ENCODE results near the gene CLIC6. TPM values are rescaled to one million over a fixed set of nuclear protein-coding genes. Genes with fewer than 3 reads are reported as not detected.

CLIC6 gene
- total and polyA plus RNA-seq, 2 of the 4 experiments (the other 2 are of a cell fraction), result not detected

- TF ChIP-seq CHD1 (IDR thresholded peaks at IDR 0.05; ENCODE audit: low read depth, low read length) (no peak), BHLHE40 (IDR thresholded peaks at IDR 0.05; ENCODE audit: low read depth, low read length) (no peak), NFE2L2 (IDR thresholded peaks at IDR 0.05; ENCODE audit: low read depth, low read length) (no peak), RFX5 (IDR thresholded peaks at IDR 0.05; ENCODE audit: low read depth, low read length) (no peak), MXI1 (IDR thresholded peaks at IDR 0.05; ENCODE audit: borderline replicate concordance, low read depth, low read length) (no peak), SMC3 (IDR thresholded peaks at IDR 0.05; ENCODE audit: low read depth, low read length) (no peak), FOS (IDR thresholded peaks at IDR 0.05; ENCODE audit: low read depth, low read length) (no peak), POLR2A (IDR thresholded peaks at IDR 0.05; ENCODE audit: low read depth, low read length) (no peak), RAD21 (IDR thresholded peaks at IDR 0.05; ENCODE audit: low read length) (no peak), RCOR1 (IDR thresholded peaks at IDR 0.05; ENCODE audit: insufficient replicate concordance, low read length) (no peak), CEBPB (IDR thresholded peaks at IDR 0.05; ENCODE audit: low read depth, low read length) (no peak), MAZ (IDR thresholded peaks at IDR 0.05; ENCODE audit: borderline replicate concordance, low read depth, low read length) (no peak), MAFK (IDR thresholded peaks at IDR 0.05; ENCODE audit: low read depth, low read length) (no peak)
- TF ChIP-seq, protein P1, sequence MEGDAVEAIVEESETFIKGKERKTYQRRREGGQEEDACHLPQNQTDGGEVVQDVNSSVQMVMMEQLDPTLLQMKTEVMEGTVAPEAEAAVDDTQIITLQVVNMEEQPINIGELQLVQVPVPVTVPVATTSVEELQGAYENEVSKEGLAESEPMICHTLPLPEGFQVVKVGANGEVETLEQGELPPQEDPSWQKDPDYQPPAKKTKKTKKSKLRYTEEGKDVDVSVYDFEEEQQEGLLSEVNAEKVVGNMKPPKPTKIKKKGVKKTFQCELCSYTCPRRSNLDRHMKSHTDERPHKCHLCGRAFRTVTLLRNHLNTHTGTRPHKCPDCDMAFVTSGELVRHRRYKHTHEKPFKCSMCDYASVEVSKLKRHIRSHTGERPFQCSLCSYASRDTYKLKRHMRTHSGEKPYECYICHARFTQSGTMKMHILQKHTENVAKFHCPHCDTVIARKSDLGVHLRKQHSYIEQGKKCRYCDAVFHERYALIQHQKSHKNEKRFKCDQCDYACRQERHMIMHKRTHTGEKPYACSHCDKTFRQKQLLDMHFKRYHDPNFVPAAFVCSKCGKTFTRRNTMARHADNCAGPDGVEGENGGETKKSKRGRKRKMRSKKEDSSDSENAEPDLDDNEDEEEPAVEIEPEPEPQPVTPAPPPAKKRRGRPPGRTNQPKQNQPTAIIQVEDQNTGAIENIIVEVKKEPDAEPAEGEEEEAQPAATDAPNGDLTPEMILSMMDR (conservative IDR thresholded peaks at IDR 0.05; ENCODE audit: low read depth, low read length), result no peak
- TF ChIP-seq, protein P2, sequence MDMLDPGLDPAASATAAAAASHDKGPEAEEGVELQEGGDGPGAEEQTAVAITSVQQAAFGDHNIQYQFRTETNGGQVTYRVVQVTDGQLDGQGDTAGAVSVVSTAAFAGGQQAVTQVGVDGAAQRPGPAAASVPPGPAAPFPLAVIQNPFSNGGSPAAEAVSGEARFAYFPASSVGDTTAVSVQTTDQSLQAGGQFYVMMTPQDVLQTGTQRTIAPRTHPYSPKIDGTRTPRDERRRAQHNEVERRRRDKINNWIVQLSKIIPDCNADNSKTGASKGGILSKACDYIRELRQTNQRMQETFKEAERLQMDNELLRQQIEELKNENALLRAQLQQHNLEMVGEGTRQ (IDR thresholded peaks at IDR 0.05; ENCODE audit: low read depth, low read length), result no peak
- TF ChIP-seq, protein P3, sequence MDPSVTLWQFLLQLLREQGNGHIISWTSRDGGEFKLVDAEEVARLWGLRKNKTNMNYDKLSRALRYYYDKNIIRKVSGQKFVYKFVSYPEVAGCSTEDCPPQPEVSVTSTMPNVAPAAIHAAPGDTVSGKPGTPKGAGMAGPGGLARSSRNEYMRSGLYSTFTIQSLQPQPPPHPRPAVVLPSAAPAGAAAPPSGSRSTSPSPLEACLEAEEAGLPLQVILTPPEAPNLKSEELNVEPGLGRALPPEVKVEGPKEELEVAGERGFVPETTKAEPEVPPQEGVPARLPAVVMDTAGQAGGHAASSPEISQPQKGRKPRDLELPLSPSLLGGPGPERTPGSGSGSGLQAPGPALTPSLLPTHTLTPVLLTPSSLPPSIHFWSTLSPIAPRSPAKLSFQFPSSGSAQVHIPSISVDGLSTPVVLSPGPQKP (IDR thresholded peaks at IDR 0.05; ENCODE audit: borderline replicate concordance, low read depth, low read length), result no peak
- no peaks in the 10 kb centered on the region for H3K79me1 ChIP-seq (ENCODE audit: low read depth in 1 of 2, low read length in 2 of 2)
- H4K5ac ChIP-seq (ENCODE audit: low read depth, low read length), result no peak overlapping the region
- H3K4me3 ChIP-seq (ENCODE audit: insufficient read depth, low read depth, low read length), result no peak overlapping the region
- H2AK9ac ChIP-seq (replicated peaks; ENCODE audit: low read depth, low read length, poor library complexity), result no peak overlapping the region
- no peak overlapping the region for H3K4me2 ChIP-seq (ENCODE audit: low read depth, low read length)
- H3K4ac ChIP-seq (ENCODE audit: low read depth, low read length), result no peak overlapping the region
- no peak overlapping the region for H3K27ac ChIP-seq (ENCODE audit: insufficient read depth, low read length)
- 86% methylated on average over 5 of the region's 10 CpGs; no CpG with 5 or more reads in 1 of the 2 experiments for WGBS, 2 experiments (ENCODE audit: extremely low coverage in 2 of 2, insufficient read length in 1 of 2)
- intact Hi-C loops (cut with micrococcal nuclease), result loop anchor here (5.0 kb wide), 1 partner anchor 102 kb away; no protein-coding TSS in a partner anchor
- H3K4me1 ChIP-seq (ENCODE audit: control insufficient read depth, insufficient read depth, low read length), result peaks cover 15% of the 10 kb centered on the region
- ChIA-PET POLR2A (ENCODE audit: unreplicated experiment) (no interaction called here), CTCF (no interaction called here)
- H2BK120ac ChIP-seq (ENCODE audit: low read depth, low read length), result no peak overlapping the region
- dilution Hi-C loops (cut with HindIII; ENCODE audit: low sequenced_read_pairs, unreplicated experiment), result no loop called here
- H2BK15ac ChIP-seq (ENCODE audit: low read depth, low read length), result 0 out of 3 replicates have a peak overlapping the region, but pooled peaks have one; percentile 7
- H3K9ac ChIP-seq (ENCODE audit: low read depth, low read length), result no peak overlapping the region
- peaks cover 22% of the 10 kb centered on the region for H3K9me1 ChIP-seq (ENCODE audit: insufficient read depth, low read length)
- no peaks in the 10 kb centered on the region for H3K27me3 ChIP-seq (ENCODE audit: control insufficient read depth, insufficient read depth, low read length)
- 0 out of 2 replicates have a peak overlapping the region, but pooled peaks have one; percentile 6 for H2AK5ac ChIP-seq (ENCODE audit: low read depth, low read length)
- no peaks in the 10 kb centered on the region for H3K9me3 ChIP-seq (ENCODE audit: control insufficient read depth, insufficient read depth, low read length)
- H2BK5ac ChIP-seq (ENCODE audit: low read depth, low read length, poor library complexity, severe bottlenecking), result no peak overlapping the region
- H2BK20ac ChIP-seq (ENCODE audit: low read depth, low read length), result no peak overlapping the region; the same call in 1 of the 2 replicates
- H2AFZ ChIP-seq (replicated peaks; ENCODE audit: low read length, poor library complexity), result no peak overlapping the region
- BruUV-seq (replicated peaks), result no TSS peak
- ATAC-seq (ENCODE audit: low read depth) (no peak), DNase-seq (no peak)
- H3K56ac ChIP-seq (ENCODE audit: extremely low read depth, insufficient read depth, low read length), result no peak overlapping the region
- in situ Hi-C loops (cut with MboI; ENCODE audit: low sequenced_read_pairs), result no loop called here
- no peak overlapping the region for H4K8ac ChIP-seq (ENCODE audit: low read depth in 2 of 2, low read length in 2 of 2)
- no peak overlapping the region for H4K91ac ChIP-seq (ENCODE audit: insufficient read depth, low read depth, low read length)
- no peak overlapping the region for H3K14ac ChIP-seq (replicated peaks; ENCODE audit: low read depth, low read length)
- no peaks in the 10 kb centered on the region for H4K20me1 ChIP-seq (ENCODE audit: insufficient read depth, low read length)
- no peaks in the 10 kb centered on the region for H3K36me3 ChIP-seq (ENCODE audit: control insufficient read depth, insufficient read depth, low read length)
- H3K18ac ChIP-seq (ENCODE audit: low read depth, low read length), result no peak overlapping the region
- no peak overlapping the region; the same call in 1 of the 2 replicates for H3K23ac ChIP-seq (ENCODE audit: low read depth, low read length)
These were observed 31.8 kb downstream of the CLIC6 start for GRCh38 chr21:34700605-34701004.

Data from IMR-90 (cell line).